Breast epithelium (tissue), 4 donors: ENCODE data around the gene DCLK3. TPM values are rescaled to one million over a fixed set of nuclear protein-coding genes. Genes with fewer than 3 reads are reported as not detected.

Experiments used
- DNase-seq, 2 donors: peaks; one replicate each; pipeline ENCODE4 v3.0.0-alpha.2; 2019; ENCODE audit warnings: low spot score in 2 of 2
- H3K27ac ChIP-seq, 2 donors: fragments of 200-600 bp; sonication (generic) in 1 of 2; one replicate each; pipeline ENCODE4 v1.5.1; 2016 to 2019; ENCODE audit warnings: mild to moderate bottlenecking in 1 of 2
- H3K27me3 ChIP-seq, 2 donors: fragments of 200-600 bp; sonication (generic) in 1 of 2; one replicate each; pipeline versions ENCODE4 v1.5.1 to v1.6.0; 2017 to 2019; ENCODE audit warnings: control low read depth in 1 of 2, mild to moderate bottlenecking in 1 of 2
- H3K36me3 ChIP-seq: fragments of 200-600 bp; one replicate; pipeline ENCODE4 v1.5.1; 2019
- H3K4me1 ChIP-seq, 2 donors: fragments of 200-600 bp; sonication (generic); one replicate each; pipeline ENCODE4 v1.5.1; 2016 to 2019; ENCODE audit warnings: control low read depth in 1 of 2
- H3K4me3 ChIP-seq, 3 donors: fragments of 200-600 bp; sonication (generic); 1 replicate in 2 of 3; 2 replicates in 1 of 3; pipeline ENCODE4 v1.5.1; 2016 to 2019; ENCODE audit warnings: mild to moderate bottlenecking in 3 of 3, moderate library complexity in 2 of 3
- H3K9me3 ChIP-seq, 2 donors: fragments of 200-600 bp; sonication (generic) in 1 of 2; one replicate each; pipeline ENCODE4 v1.5.1; 2016 to 2019; ENCODE audit warnings: control low read depth in 1 of 2
- POLR2A ChIP-seq: fragments of 450-650 bp; IDR thresholded peaks from one replicate; pipeline ENCODE4 v1.6.1; 2016; ENCODE audit warnings: antibody characterized with exemption, mild to moderate bottlenecking, moderate library complexity
- POLR2AphosphoS5 ChIP-seq, 3 donors: sonication (generic); formaldehyde crosslinking; IDR thresholded peaks; one replicate each; pipeline ENCODE4 v1.6.1; 2017; ENCODE audit warnings: antibody characterized with exemption in 3 of 3
- intact Hi-C: fragments of 100-400 bp; cut with DNase I; formaldehyde crosslinking; loops from one replicate; pipeline ENCODE4 v1.15.1; 2023; ENCODE audit warnings: low total_unique reads
- total RNA-seq, 3 donors: library from RNA; depleted of rRNA; stranded (reverse); fragments of >200 nt; gene quantifications; one replicate each; pipeline ENCODE4 v1.1.0, GENCODE V29; 2016
- TF ChIP-seq, protein P1 (sequence below), 3 donors: fragments of 450-650 bp; IDR thresholded peaks; one replicate each; pipeline ENCODE4 v1.5.1; 2016 to 2017; ENCODE audit warnings: antibody characterized with exemption in 3 of 3, mild to moderate bottlenecking in 3 of 3, moderate library complexity in 3 of 3

Gene DCLK3
- total RNA-seq, 3 donors from 2014 or later = 0.16 TPM; not detected in 2

DNA sequence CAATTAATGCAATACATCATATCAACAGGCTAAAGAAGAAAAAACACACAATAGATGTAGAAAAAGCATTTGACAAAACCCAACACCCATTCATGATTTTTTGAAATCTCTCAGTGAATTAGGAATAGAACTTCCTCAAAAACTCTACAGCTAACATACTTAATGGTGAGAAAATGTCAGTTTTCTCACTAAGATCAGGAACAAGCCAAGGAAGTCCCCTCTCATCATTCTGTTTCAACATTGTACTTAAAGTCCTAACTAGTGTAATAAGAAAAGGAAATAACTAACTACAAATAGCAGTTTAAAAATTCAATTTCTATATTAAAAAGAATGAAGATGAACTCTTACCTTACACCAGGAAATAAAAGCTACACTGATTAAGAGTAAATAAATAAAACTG lies 77.8 kb downstream of the DCLK3 start:
- H3K9me3 ChIP-seq = peaks cover 0 to 9% of the 10 kb centered on the region in 2 donors
- H3K27ac ChIP-seq = no peak overlapping the region
- no peaks in the 10 kb centered on the region for H3K4me1 ChIP-seq
- intact Hi-C loops = no loop called here
- no peaks in the 10 kb centered on the region for H3K27me3 ChIP-seq
- no peak overlapping the region for H3K4me3 ChIP-seq
- no peak for DNase-seq
- no peaks in the 10 kb centered on the region for H3K36me3 ChIP-seq
- TF ChIP-seq POLR2A = no peak
- no peak for TF ChIP-seq POLR2AphosphoS5 (IDR thresholded peaks at IDR 0.05)
- TF ChIP-seq, protein P1, sequence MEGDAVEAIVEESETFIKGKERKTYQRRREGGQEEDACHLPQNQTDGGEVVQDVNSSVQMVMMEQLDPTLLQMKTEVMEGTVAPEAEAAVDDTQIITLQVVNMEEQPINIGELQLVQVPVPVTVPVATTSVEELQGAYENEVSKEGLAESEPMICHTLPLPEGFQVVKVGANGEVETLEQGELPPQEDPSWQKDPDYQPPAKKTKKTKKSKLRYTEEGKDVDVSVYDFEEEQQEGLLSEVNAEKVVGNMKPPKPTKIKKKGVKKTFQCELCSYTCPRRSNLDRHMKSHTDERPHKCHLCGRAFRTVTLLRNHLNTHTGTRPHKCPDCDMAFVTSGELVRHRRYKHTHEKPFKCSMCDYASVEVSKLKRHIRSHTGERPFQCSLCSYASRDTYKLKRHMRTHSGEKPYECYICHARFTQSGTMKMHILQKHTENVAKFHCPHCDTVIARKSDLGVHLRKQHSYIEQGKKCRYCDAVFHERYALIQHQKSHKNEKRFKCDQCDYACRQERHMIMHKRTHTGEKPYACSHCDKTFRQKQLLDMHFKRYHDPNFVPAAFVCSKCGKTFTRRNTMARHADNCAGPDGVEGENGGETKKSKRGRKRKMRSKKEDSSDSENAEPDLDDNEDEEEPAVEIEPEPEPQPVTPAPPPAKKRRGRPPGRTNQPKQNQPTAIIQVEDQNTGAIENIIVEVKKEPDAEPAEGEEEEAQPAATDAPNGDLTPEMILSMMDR (IDR thresholded peaks at IDR 0.05) = no peak

DNA sequence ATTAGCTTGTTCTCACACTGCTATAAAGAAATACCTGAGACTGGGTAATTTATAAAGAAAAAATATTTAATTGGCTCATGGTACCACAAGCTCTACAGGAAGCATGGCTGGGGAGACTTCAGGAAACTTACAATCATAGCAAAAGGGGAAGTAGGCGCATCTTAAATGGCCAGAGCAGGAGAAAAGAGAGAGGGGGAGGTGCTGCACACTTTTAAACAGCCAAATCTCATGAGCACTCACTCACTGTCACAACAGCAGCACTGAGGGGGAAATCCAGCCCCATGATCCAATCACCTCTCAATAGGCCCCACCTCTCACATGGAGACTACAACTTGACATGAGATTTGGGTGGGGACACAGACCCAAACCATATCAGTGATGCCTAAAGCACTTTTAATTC lies 82.5 kb downstream of the DCLK3 start:
- Histone ChIP-seq H3K27me3 (no peaks in the 10 kb centered on the region), H3K4me1 (no peaks in the 10 kb centered on the region), H3K9me3 (peaks cover 17 to 40% of the 10 kb centered on the region in 2 donors), H3K36me3 (no peaks in the 10 kb centered on the region), H3K27ac (no peak overlapping the region), H3K4me3 (no peak overlapping the region)
- intact Hi-C loops = no loop called here
- DNase-seq = no peak
- TF ChIP-seq POLR2AphosphoS5 (IDR thresholded peaks at IDR 0.05) (no peak), POLR2A (no peak)
- TF ChIP-seq, protein P1 (IDR thresholded peaks at IDR 0.05) = no peak

DNA sequence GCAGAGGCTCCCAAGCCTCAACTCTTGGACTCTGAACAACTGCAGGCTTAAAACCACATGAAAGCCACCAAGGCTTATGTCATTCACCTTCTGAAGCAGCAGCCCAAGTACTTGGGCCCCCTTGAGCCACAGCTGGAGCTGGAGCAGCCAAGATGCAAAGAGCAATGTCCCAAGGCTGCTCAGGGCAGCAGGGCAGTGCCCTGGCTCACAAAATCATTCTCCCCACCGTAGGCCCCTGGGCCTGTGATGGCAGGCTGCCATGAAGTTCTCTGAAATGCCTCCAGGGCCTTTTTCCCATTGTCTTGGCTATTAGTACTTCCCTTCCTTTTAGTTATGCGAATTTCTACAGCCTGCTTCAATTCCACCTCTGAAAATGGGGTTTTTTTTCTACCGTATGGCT lies 83.4 kb downstream of the DCLK3 start:
- intact Hi-C loops = no loop called here
- Histone ChIP-seq H3K9me3 (peaks cover 17 to 39% of the 10 kb centered on the region in 2 donors), H3K4me1 (no peaks in the 10 kb centered on the region), H3K27me3 (no peaks in the 10 kb centered on the region), H3K4me3 (no peak overlapping the region), H3K36me3 (no peaks in the 10 kb centered on the region), H3K27ac (no peak overlapping the region)
- no peak for TF ChIP-seq POLR2A
- TF ChIP-seq POLR2AphosphoS5 (IDR thresholded peaks at IDR 0.05) = no peak
- TF ChIP-seq, protein P1 (IDR thresholded peaks at IDR 0.05) = no peak
- no peak for DNase-seq

DNA sequence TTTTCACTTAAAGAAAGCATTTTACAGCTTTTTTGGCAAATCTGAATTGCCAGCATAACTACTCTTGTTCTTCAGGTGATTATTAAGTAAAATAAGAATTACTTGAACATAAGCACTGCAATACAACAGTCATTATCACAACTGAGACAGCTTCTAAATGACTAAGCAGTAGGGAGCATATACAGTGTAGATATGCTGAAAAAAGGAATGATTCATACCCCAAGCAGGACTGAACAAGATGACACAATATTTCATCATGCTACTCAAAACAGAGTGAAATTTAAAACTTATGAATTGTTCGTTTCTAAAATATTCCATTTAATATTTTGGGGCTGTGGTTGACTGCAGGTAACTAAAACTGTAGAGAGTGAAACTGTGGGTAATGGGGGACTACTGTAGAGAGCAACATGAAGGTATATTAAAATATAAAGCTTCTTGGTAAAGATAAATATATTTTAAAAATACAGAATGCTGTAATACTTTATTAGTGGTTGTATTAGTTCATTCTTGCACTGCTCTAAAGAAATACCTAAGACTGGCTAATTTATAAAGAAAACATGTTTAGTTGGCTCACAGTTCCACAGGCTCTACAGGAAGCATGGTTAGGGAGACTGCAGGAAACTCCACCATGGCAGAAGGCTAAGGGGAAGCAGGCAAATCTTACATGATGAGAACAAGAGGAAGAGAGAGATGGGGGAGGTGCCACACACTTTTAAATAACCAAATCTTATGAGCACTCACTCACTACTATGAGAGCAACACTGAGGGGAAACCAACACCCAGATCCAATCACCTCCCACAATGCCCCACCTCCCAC lies 84.8 kb downstream of the DCLK3 start:
- no peak overlapping the region for H3K27ac ChIP-seq
- no peaks in the 10 kb centered on the region for H3K27me3 ChIP-seq
- H3K36me3 ChIP-seq = no peaks in the 10 kb centered on the region
- DNase-seq = no peak
- H3K4me3 ChIP-seq = no peak overlapping the region
- H3K9me3 ChIP-seq = peaks cover 17 to 36% of the 10 kb centered on the region in 2 donors
- no peak for TF ChIP-seq POLR2AphosphoS5 (IDR thresholded peaks at IDR 0.05)
- TF ChIP-seq, protein P1 (IDR thresholded peaks at IDR 0.05) = no peak
- TF ChIP-seq POLR2A = no peak
- no peaks in the 10 kb centered on the region for H3K4me1 ChIP-seq
- intact Hi-C loops = no loop called here

DNA sequence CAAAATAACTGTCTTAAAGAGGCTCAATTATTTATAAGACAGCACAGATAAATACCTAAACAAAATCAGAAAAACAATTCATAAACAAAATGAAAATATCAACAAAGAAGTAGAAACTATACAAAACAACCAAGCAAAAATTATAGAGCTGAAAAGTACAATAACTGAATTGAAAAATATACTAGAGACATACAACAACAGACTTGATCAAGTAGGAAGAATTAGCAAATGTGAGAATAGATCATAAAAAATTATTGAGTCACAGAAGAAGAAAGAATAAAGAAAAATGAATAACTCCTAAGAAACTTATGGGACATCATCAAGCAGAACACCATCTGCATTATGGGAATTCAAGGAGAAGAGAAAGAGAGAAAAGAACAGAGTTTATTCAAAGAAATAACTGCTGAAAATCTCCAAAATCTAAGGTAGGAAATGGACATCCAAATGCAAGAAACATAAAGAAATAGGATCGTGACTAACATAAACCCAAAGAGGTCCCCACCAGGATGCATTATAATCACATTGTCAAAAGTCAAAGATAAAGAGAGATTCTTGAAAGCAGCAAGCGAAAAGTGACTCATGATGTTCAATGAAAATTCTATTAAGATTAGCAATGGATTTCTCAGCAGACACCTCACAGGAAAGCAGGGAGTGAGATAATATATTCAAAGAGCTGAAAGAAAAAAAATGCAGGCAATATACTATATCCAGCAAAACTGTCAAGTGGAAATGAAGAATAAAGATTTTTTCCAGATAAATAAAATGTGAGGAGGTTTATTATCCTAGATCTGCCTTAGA lies 85.9 kb downstream of the DCLK3 start:
- intact Hi-C loops = no loop called here
- H3K36me3 ChIP-seq = no peaks in the 10 kb centered on the region
- H3K4me3 ChIP-seq = no peak overlapping the region
- H3K27me3 ChIP-seq = no peaks in the 10 kb centered on the region
- no peaks in the 10 kb centered on the region for H3K4me1 ChIP-seq
- H3K9me3 ChIP-seq = peaks cover 17 to 36% of the 10 kb centered on the region in 2 donors
- no peak overlapping the region for H3K27ac ChIP-seq
- no peak for TF ChIP-seq POLR2A
- TF ChIP-seq POLR2AphosphoS5 (IDR thresholded peaks at IDR 0.05) = no peak
- TF ChIP-seq, protein P1 (IDR thresholded peaks at IDR 0.05) = no peak
- DNase-seq = no peak
